HepG2 (cell line): Measurements from ENCODE around the gene SYNPO. TPM values are rescaled to one million over a fixed set of nuclear protein-coding genes. Genes with fewer than 3 reads are reported as not detected.

Source experiments
- BHLHE40 ChIP-seq: IDR thresholded peaks from 2 replicates; pipeline ENCODE4 v1.6.1; 2011; ENCODE audit warnings: low read length, improper control_type of control experiment
- FIP1L1 ChIP-seq: fragments of 200-400 bp; formaldehyde crosslinking; IDR thresholded peaks from 2 replicates; pipeline ENCODE4 v1.6.1; 2018; ENCODE audit warnings: low read depth, mild to moderate bottlenecking, low read length, moderate library complexity, borderline replicate concordance; ENCODE audit not compliant: insufficient read depth
- FOXM1 ChIP-seq: sonication (generic); formaldehyde crosslinking; IDR thresholded peaks from 2 replicates; pipeline ENCODE4 v1.5.0; 2020; ENCODE audit warnings: missing genetic modification reagents
- ISX ChIP-seq: sonication (generic); formaldehyde crosslinking; conservative IDR thresholded peaks from 2 replicates; pipeline ENCODE4 v1.5.0; 2020; ENCODE audit warnings: missing genetic modification reagents
- KLF12 ChIP-seq: sonication (generic); formaldehyde crosslinking; IDR thresholded peaks from 2 replicates; pipeline ENCODE4 v1.4.0; 2020; ENCODE audit warnings: missing genetic modification reagents, borderline replicate concordance
- MED13 ChIP-seq: sonication (generic); formaldehyde crosslinking; IDR thresholded peaks from 2 replicates; pipeline ENCODE4 v1.5.0; 2020; ENCODE audit warnings: missing genetic modification reagents
- MYC ChIP-seq: sonication (generic); formaldehyde crosslinking; IDR thresholded peaks from 2 replicates; pipeline ENCODE4 v1.9.0; 2021; ENCODE audit warnings: missing genetic modification reagents, borderline replicate concordance
- NCOA5 ChIP-seq: sonication (generic); formaldehyde crosslinking; IDR thresholded peaks from 2 replicates; pipeline ENCODE4 v1.4.0; 2020; ENCODE audit warnings: missing genetic modification reagents
- NFRKB ChIP-seq: fragments of 450-650 bp; IDR thresholded peaks from 2 replicates; pipeline ENCODE4 v1.6.1; 2017
- NR2F6 ChIP-seq, 2 experiments: IDR thresholded peaks; 2 replicates each; pipeline ENCODE4 v1.6.1; 2016; ENCODE audit warnings: antibody characterized with exemption in 1 of 2, mild to moderate bottlenecking in 1 of 2
- NRL ChIP-seq: sonication (generic); formaldehyde crosslinking; IDR thresholded peaks from 2 replicates; pipeline ENCODE4 v1.5.0; 2020; ENCODE audit warnings: missing genetic modification reagents, mild to moderate bottlenecking, moderate library complexity, borderline replicate concordance
- PHF21A ChIP-seq: sonication (generic); formaldehyde crosslinking; IDR thresholded peaks from 2 replicates; pipeline ENCODE4 v1.5.0; 2020; ENCODE audit warnings: mild to moderate bottlenecking, missing genetic modification reagents
- POLR2G ChIP-seq: fragments of 200-400 bp; formaldehyde crosslinking; IDR thresholded peaks from 2 replicates; pipeline ENCODE4 v1.6.1; 2018; ENCODE audit warnings: mild to moderate bottlenecking, low read depth, low read length, moderate library complexity
- SKI ChIP-seq: fragments of 450-650 bp; IDR thresholded peaks from one replicate; pipeline ENCODE4 v1.6.1; 2018; ENCODE audit warnings: mild to moderate bottlenecking; ENCODE audit not compliant: partially characterized antibody
- SMARCC2 ChIP-seq: fragments of 450-650 bp; IDR thresholded peaks from 2 replicates; pipeline ENCODE4 v1.6.1; 2017; ENCODE audit warnings: antibody characterized with exemption, mild to moderate bottlenecking
- SMC3 ChIP-seq: IDR thresholded peaks from 2 replicates; pipeline ENCODE4 v1.6.1; 2011; ENCODE audit warnings: low read length, improper control_type of control experiment
- SNAPC5 ChIP-seq: sonication (generic); formaldehyde crosslinking; IDR thresholded peaks from 2 replicates; pipeline ENCODE4 v1.8.1; 2023; ENCODE audit warnings: mild to moderate bottlenecking, missing genetic modification reagents, borderline replicate concordance
- SYNCRIP ChIP-seq: fragments of 200-400 bp; formaldehyde crosslinking; IDR thresholded peaks from 2 replicates; pipeline ENCODE4 v1.6.1; 2018; ENCODE audit warnings: mild to moderate bottlenecking, low read depth, low read length; ENCODE audit not compliant: insufficient read depth
- YEATS4 ChIP-seq: sonication (generic); formaldehyde crosslinking; IDR thresholded peaks from 2 replicates; pipeline ENCODE4 v1.4.0; 2020; ENCODE audit warnings: missing genetic modification reagents, borderline replicate concordance
- ZBTB3 ChIP-seq: sonication (generic); formaldehyde crosslinking; IDR thresholded peaks from 2 replicates; pipeline ENCODE4 v1.4.0; 2020; ENCODE audit warnings: low read depth, mild to moderate bottlenecking, moderate library complexity, missing genetic modification reagents, borderline replicate concordance
- ZFP36L2 ChIP-seq: sonication (generic); formaldehyde crosslinking; IDR thresholded peaks from 2 replicates; pipeline ENCODE4 v1.4.0; 2020; ENCODE audit warnings: missing genetic modification reagents
- ZNF326 ChIP-seq: sonication (generic); formaldehyde crosslinking; IDR thresholded peaks from 2 replicates; pipeline ENCODE4 v1.4.0; 2020; ENCODE audit warnings: missing genetic modification reagents, borderline replicate concordance
- ZNF616 ChIP-seq: sonication (generic); formaldehyde crosslinking; IDR thresholded peaks from 2 replicates; pipeline ENCODE4 v1.5.0; 2020; ENCODE audit warnings: low read depth, mild to moderate bottlenecking, missing genetic modification reagents
- ZNF629 ChIP-seq: sonication (generic); formaldehyde crosslinking; conservative IDR thresholded peaks from 2 replicates; pipeline ENCODE4 v1.5.0; 2020; ENCODE audit warnings: missing genetic modification reagents
- polyA plus RNA-seq, 8 experiments: library from polyadenylated mRNA; depleted of rRNA in 3 of 8; stranded (reverse) in 7 of 8; unstranded in 1 of 8; fragments of >200 nt; fragmentation: Illumina TruSeq in 4 of 8; extraction: Trizol in 4 of 8; gene quantifications; 2 replicates each; pipeline versions ENCODE4 v1.2.1 to v1.2.3, GENCODE V29; 2011 to 2016; ENCODE audit warnings: low read depth in 4 of 8, missing spikeins in 1 of 8, mixed read lengths in 1 of 8; ENCODE audit not compliant: insufficient read depth in 1 of 8
- total RNA-seq, 5 experiments: library from RNA; depleted of rRNA; stranded (reverse); fragments of >200 nt; fragmentation: Illumina TruSeq; extraction: Trizol; gene quantifications; 2 replicates each; pipeline ENCODE4 v1.2.3, GENCODE V29; 2016; ENCODE audit warnings: low read depth in 1 of 5
- TF ChIP-seq, protein P1 (sequence below): sonication (generic); formaldehyde crosslinking; IDR thresholded peaks from 2 replicates; pipeline ENCODE4 v1.5.0; 2020; ENCODE audit warnings: missing genetic modification reagents
- TF ChIP-seq, protein P2 (sequence below): fragments of 450-650 bp; IDR thresholded peaks from 2 replicates; pipeline ENCODE4 v1.6.1; 2017; ENCODE audit warnings: mild to moderate bottlenecking
- TF ChIP-seq, protein P3 (sequence below): sonication (generic); formaldehyde crosslinking; conservative IDR thresholded peaks from 2 replicates; pipeline ENCODE4 v1.8.0; 2022; ENCODE audit warnings: low read depth, missing genetic modification reagents

The SYNPO gene
- total and polyA plus RNA-seq, 2 of the 13 experiments (the other 11 are each of a cell fraction or from before 2014, with no cell fraction given): 0.09 to 0.30 TPM

GRCh38 chr5:150700594-150701377 is 60.3 kb downstream of the SYNPO start, which contains the start of gene RBM22 (continued):
- TF ChIP-seq MED13 (CRISPR knock-in tag): no peak
- no peak for TF ChIP-seq SYNCRIP
- TF ChIP-seq NRL (CRISPR knock-in tag): peak; percentile 72; the same call in 1 of the 2 replicates
- TF ChIP-seq PHF21A (CRISPR knock-in tag): peak; percentile 82
- TF ChIP-seq, protein P1, sequence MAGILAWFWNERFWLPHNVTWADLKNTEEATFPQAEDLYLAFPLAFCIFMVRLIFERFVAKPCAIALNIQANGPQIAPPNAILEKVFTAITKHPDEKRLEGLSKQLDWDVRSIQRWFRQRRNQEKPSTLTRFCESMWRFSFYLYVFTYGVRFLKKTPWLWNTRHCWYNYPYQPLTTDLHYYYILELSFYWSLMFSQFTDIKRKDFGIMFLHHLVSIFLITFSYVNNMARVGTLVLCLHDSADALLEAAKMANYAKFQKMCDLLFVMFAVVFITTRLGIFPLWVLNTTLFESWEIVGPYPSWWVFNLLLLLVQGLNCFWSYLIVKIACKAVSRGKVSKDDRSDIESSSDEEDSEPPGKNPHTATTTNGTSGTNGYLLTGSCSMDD (CRISPR knock-in tag): no peak
- no peak for TF ChIP-seq NCOA5 (CRISPR knock-in tag)
- TF ChIP-seq, protein P2, sequence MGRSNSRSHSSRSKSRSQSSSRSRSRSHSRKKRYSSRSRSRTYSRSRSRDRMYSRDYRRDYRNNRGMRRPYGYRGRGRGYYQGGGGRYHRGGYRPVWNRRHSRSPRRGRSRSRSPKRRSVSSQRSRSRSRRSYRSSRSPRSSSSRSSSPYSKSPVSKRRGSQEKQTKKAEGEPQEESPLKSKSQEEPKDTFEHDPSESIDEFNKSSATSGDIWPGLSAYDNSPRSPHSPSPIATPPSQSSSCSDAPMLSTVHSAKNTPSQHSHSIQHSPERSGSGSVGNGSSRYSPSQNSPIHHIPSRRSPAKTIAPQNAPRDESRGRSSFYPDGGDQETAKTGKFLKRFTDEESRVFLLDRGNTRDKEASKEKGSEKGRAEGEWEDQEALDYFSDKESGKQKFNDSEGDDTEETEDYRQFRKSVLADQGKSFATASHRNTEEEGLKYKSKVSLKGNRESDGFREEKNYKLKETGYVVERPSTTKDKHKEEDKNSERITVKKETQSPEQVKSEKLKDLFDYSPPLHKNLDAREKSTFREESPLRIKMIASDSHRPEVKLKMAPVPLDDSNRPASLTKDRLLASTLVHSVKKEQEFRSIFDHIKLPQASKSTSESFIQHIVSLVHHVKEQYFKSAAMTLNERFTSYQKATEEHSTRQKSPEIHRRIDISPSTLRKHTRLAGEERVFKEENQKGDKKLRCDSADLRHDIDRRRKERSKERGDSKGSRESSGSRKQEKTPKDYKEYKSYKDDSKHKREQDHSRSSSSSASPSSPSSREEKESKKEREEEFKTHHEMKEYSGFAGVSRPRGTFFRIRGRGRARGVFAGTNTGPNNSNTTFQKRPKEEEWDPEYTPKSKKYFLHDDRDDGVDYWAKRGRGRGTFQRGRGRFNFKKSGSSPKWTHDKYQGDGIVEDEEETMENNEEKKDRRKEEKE: no peak
- TF ChIP-seq SMC3: no peak
- no peak for TF ChIP-seq ZNF629 (CRISPR knock-in tag)
- TF ChIP-seq ZFP36L2 (CRISPR knock-in tag): no peak
- no peak for TF ChIP-seq ZNF326 (CRISPR knock-in tag)
- peak; percentile 83 for TF ChIP-seq KLF12
- TF ChIP-seq FIP1L1: no peak
- peak; percentile 93 for TF ChIP-seq YEATS4 (CRISPR knock-in tag)
- TF ChIP-seq ZBTB3: no peak
- no peak for TF ChIP-seq SMARCC2
- TF ChIP-seq FOXM1 (CRISPR knock-in tag): no peak
- peak; percentile 57; the same call in 1 of the 2 replicates for TF ChIP-seq MYC (CRISPR knock-in tag)
- TF ChIP-seq ISX (CRISPR knock-in tag): no peak
- TF ChIP-seq SNAPC5 (CRISPR knock-in tag): no peak
- peak; percentile 94 for TF ChIP-seq POLR2G
- TF ChIP-seq SKI: no peak
- no peak for TF ChIP-seq ZNF616 (CRISPR knock-in tag)
- TF ChIP-seq, protein P3, sequence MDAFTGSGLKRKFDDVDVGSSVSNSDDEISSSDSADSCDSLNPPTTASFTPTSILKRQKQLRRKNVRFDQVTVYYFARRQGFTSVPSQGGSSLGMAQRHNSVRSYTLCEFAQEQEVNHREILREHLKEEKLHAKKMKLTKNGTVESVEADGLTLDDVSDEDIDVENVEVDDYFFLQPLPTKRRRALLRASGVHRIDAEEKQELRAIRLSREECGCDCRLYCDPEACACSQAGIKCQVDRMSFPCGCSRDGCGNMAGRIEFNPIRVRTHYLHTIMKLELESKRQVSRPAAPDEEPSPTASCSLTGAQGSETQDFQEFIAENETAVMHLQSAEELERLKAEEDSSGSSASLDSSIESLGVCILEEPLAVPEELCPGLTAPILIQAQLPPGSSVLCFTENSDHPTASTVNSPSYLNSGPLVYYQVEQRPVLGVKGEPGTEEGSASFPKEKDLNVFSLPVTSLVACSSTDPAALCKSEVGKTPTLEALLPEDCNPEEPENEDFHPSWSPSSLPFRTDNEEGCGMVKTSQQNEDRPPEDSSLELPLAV (CRISPR knock-in tag): no peak
- no peak for TF ChIP-seq BHLHE40
- TF ChIP-seq NFRKB: no peak
- no peak for TF ChIP-seq NR2F6 (IDR thresholded peaks at IDR 0.05)
- TF ChIP-seq NR2F6 (CRISPR knock-in tag; IDR thresholded peaks at IDR 0.05): no peak
